BLaER1 treated with 17β-estradiol and CSF1 and Interleukin-3, amounts not matched to agents 10 nM and 100 nM (cell line): Measurements from ENCODE around the gene GSAP.
A peak's percentile ranks its signal among the peaks of the same experiment; 100 is the strongest.
"Not testable (repeated sequence)": the region's sequence is repeated elsewhere in the genome, so short reads cannot be mapped to it uniquely, and the experiment has no call there.

Experiments used
- H3K27ac ChIP-seq, 11 experiments: shearing (Covaris generic); formaldehyde crosslinking; 2 replicates each; pipeline ENCODE4 v1.8.1; 2022
- H3K27me3 ChIP-seq, 11 experiments: shearing (Covaris generic); formaldehyde crosslinking; 2 replicates each; pipeline ENCODE4 v1.8.1; 2022
- H3K36me3 ChIP-seq, 11 experiments: shearing (Covaris generic); formaldehyde crosslinking; 2 replicates each; pipeline ENCODE4 v1.8.1; 2022
- H3K4me1 ChIP-seq, 10 experiments: shearing (Covaris generic); formaldehyde crosslinking; 2 replicates each; pipeline ENCODE4 v1.8.1; 2022
- H3K4me2 ChIP-seq, 11 experiments: shearing (Covaris generic); formaldehyde crosslinking; 2 replicates each; pipeline ENCODE4 v1.8.1; 2022
- H3K4me3 ChIP-seq, 10 experiments: shearing (Covaris generic); formaldehyde crosslinking; 2 replicates each; pipeline ENCODE4 v1.8.1; 2022
- H3K9ac ChIP-seq, 11 experiments: shearing (Covaris generic); formaldehyde crosslinking; 2 replicates each; pipeline ENCODE4 v1.8.1; 2022
- H3K9me3 ChIP-seq, 11 experiments: shearing (Covaris generic); formaldehyde crosslinking; replicated peaks in 1 of 11; 2 replicates each; pipeline ENCODE4 v1.8.1; 2022
- H4K20me1 ChIP-seq, 11 experiments: shearing (Covaris generic); formaldehyde crosslinking; 2 replicates each; pipeline ENCODE4 v1.8.1; 2022
- Cebpa-rat ChIP-seq, 11 experiments: shearing (Covaris generic); IDR thresholded peaks; 2 replicates each; pipeline ENCODE4 v1.8.1; 2022

The GSAP gene

GRCh38 chr7:77457779-77458178, 41.6 kb upstream of the GSAP start:
- no peak overlapping the region for H3K4me2 ChIP-seq
- TF ChIP-seq Cebpa-rat (IDR thresholded peaks at IDR 0.05), result no peak
- no peaks in the 10 kb centered on the region for H3K36me3 ChIP-seq
- H4K20me1 ChIP-seq, result no peaks in the 10 kb centered on the region
- H3K27ac ChIP-seq, result peak overlapping the region in 3 of 11 experiments; percentile 2 to 66 (median 27); a peak in 2 of 22 replicates
- H3K4me3 ChIP-seq, result no peak overlapping the region
- H3K4me1 ChIP-seq, result peaks cover 0 to 87% (median 0%) of the 10 kb centered on the region in 10 experiments; a peak in 8 of 20 replicates
- no peak overlapping the region for H3K9ac ChIP-seq
- H3K27me3 ChIP-seq, result no peaks in the 10 kb centered on the region
- no peaks in the 10 kb centered on the region for H3K9me3 ChIP-seq

GRCh38 chr7:77456696-77457095, 40.5 kb upstream of the GSAP start:
- peak overlapping the region in 1 of 11 experiments; percentile 37; a peak in 1 of 22 replicates for H3K9ac ChIP-seq
- peak overlapping the region in 5 of 11 experiments; percentile 38 to 78 (median 64); a peak in 10 of 22 replicates for H3K4me2 ChIP-seq
- H3K27me3 ChIP-seq, result no peaks in the 10 kb centered on the region
- no peak for TF ChIP-seq Cebpa-rat (IDR thresholded peaks at IDR 0.05)
- no peak overlapping the region for H3K4me3 ChIP-seq
- H3K9me3 ChIP-seq, result no peaks in the 10 kb centered on the region
- H3K4me1 ChIP-seq, result peaks cover 0 to 78% (median 0%) of the 10 kb centered on the region in 10 experiments; a peak in 8 of 20 replicates
- peak overlapping the region in 4 of 11 experiments; percentile 20 to 73 (median 58); a peak in 8 of 22 replicates for H3K27ac ChIP-seq
- H4K20me1 ChIP-seq, result no peaks in the 10 kb centered on the region
- H3K36me3 ChIP-seq, result no peaks in the 10 kb centered on the region

- no peak overlapping the region for H3K9ac ChIP-seq
- H3K27me3 ChIP-seq, result no peaks in the 10 kb centered on the region
- H3K4me2 ChIP-seq, result peak overlapping the region in 3 of 11 experiments; percentile 12 to 44 (median 28); a peak in 5 of 22 replicates
- H3K4me3 ChIP-seq, result no peak overlapping the region
- H3K9me3 ChIP-seq, result no peaks in the 10 kb centered on the region
- no peaks in the 10 kb centered on the region for H3K36me3 ChIP-seq
- peak overlapping the region in 1 of 11 experiments; percentile 17; a peak in 1 of 22 replicates for H3K27ac ChIP-seq
- no peak for TF ChIP-seq Cebpa-rat (IDR thresholded peaks at IDR 0.05)
- H3K4me1 ChIP-seq, result peaks cover 0 to 66% (median 0%) of the 10 kb centered on the region in 10 experiments; a peak in 8 of 20 replicates
- H4K20me1 ChIP-seq, result no peaks in the 10 kb centered on the region
Observed at GRCh38 chr7:77455321-77455720, 39.2 kb upstream of the GSAP start.

- 0 out of 22 replicates have a peak overlapping the region, but pooled peaks of 2 of the 11 experiments have one; percentile 6 to 44 for H3K4me2 ChIP-seq
- no peaks in the 10 kb centered on the region for H3K27me3 ChIP-seq
- TF ChIP-seq Cebpa-rat (IDR thresholded peaks at IDR 0.05), result no peak
- H3K4me3 ChIP-seq, result no peak overlapping the region
- no peaks in the 10 kb centered on the region for H4K20me1 ChIP-seq
- no peak overlapping the region for H3K9ac ChIP-seq
- H3K9me3 ChIP-seq, result no peaks in the 10 kb centered on the region
- no peaks in the 10 kb centered on the region for H3K36me3 ChIP-seq
- H3K27ac ChIP-seq, result peak overlapping the region in 1 of 11 experiments; percentile 17; a peak in 1 of 22 replicates
- H3K4me1 ChIP-seq, result peaks cover 0 to 66% (median 0%) of the 10 kb centered on the region in 10 experiments; a peak in 8 of 20 replicates
Observed at GRCh38 chr7:77454802-77455201, 38.7 kb upstream of the GSAP start.

- H3K4me3 ChIP-seq, result no peak overlapping the region
- H3K36me3 ChIP-seq, result no peaks in the 10 kb centered on the region
- H3K27me3 ChIP-seq, result no peaks in the 10 kb centered on the region
- H3K27ac ChIP-seq, result peak overlapping the region in 2 of 11 experiments; percentile 21 to 31; a peak in 2 of 22 replicates
- H3K9ac ChIP-seq, result peak overlapping the region in 1 of 11 experiments; percentile 11; a peak in 1 of 22 replicates
- peak overlapping the region in 5 of 11 experiments; percentile 15 to 63 (median 51); a peak in 8 of 22 replicates for H3K4me2 ChIP-seq
- H4K20me1 ChIP-seq, result no peaks in the 10 kb centered on the region
- H3K4me1 ChIP-seq, result peaks cover 0 to 56% (median 0%) of the 10 kb centered on the region in 10 experiments; a peak in 8 of 20 replicates
- no peak for TF ChIP-seq Cebpa-rat (IDR thresholded peaks at IDR 0.05)
- no peaks in the 10 kb centered on the region for H3K9me3 ChIP-seq
Observed at GRCh38 chr7:77453531-77453930, 37.4 kb upstream of the GSAP start.

DNA sequence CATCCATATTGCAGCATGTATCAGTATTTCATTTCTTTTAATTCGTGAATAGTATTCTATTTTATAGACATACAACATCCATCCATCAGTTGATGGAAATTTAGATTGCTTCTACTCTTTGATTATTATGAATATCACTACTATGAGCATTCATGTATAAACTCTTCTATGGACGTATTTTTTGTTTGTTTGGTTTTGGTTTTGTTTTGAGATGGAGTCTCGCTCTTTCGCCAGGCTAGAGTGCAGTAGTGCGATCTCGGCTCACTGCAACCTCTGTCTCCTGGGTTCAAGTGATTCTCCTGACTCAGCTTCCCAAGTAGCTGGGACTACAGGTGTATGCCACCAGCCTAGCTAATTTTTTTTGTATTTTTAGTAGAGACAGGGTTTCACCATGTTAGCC, 35.8 kb upstream of the GSAP start:
- peaks cover 0 to 54% (median 5%) of the 10 kb centered on the region in 10 experiments; a peak in 10 of 20 replicates for H3K4me1 ChIP-seq
- not testable (repeated sequence) for H3K27ac ChIP-seq, H3K36me3 ChIP-seq, H3K27me3 ChIP-seq, H3K4me3 ChIP-seq, H3K9me3 ChIP-seq, H3K4me2 ChIP-seq, H3K9ac ChIP-seq, H4K20me1 ChIP-seq

DNA sequence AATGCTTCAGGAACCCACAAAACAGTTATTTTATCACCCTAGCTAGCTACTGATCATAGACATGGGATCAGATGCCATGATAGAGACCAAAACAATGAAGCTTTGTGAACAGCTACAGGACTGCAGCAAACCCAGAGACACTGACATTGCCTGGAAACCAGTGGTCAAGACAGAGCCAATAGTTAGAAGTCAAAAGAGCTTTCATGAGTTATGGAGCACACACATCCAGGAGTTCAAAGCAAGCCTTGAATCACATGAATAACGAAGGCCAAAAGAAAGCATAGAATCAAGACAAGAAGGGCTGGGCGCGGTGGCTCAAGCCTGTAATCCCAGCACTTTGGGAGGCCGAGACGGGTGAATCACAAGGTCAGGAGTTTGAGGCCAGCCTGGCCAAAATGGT, 34.5 kb upstream of the GSAP start:
- Histone ChIP-seq H3K4me1 (peaks cover 0 to 50% (median 5%) of the 10 kb centered on the region in 10 experiments; a peak in 10 of 20 replicates), H3K27ac (no peak overlapping the region), H3K4me2 (no peak overlapping the region), H3K9me3 (no peaks in the 10 kb centered on the region), H3K27me3 (no peaks in the 10 kb centered on the region), H3K36me3 (no peaks in the 10 kb centered on the region), H3K9ac (no peak overlapping the region), H4K20me1 (no peaks in the 10 kb centered on the region), H3K4me3 (no peak overlapping the region)
- TF ChIP-seq Cebpa-rat (IDR thresholded peaks at IDR 0.05), result no peak

DNA sequence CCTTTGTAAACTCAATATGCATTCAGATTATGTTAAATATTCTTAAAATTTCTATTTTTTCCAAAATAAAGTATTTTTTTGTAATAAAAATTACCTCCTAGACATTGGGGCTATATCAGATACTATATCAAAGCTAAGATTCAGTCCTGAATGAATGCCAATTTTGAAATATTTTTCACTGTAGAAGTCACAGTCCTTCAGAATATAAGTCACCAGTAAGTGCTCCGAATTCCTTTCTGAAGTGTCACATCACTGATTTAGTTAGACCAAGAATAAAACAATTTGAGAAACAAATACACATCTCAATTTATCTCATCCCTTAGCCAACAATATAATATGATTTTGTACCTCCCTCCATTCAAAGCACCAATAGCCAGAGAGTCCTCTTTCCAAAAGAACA, 33.9 kb upstream of the GSAP start:
- H3K27ac ChIP-seq, result no peak overlapping the region

DNA sequence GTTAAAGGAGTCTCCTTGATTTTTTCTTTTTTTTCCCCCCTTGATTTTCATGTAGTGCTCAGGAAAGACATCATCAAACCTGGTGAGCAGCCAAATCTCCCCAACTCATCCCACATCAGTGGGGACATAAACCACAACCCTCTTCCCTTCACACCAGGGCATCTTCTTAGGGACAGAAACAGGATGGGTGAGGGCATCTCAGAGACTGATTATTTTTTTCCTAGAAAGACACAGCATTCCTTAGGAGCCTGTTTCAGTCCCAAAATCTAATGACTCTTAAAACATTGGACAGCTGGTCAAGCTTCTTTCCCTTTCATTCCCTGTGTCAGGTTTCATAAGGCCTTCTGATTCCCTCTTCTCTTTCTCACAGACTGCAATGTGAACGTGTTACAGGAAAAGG, 31.5 kb upstream of the GSAP start:
- Histone ChIP-seq H3K27me3 (no peaks in the 10 kb centered on the region), H3K9ac (no peak overlapping the region), H3K9me3 (no peaks in the 10 kb centered on the region), H3K36me3 (no peaks in the 10 kb centered on the region), H3K4me3 (no peak overlapping the region), H3K27ac (no peak overlapping the region), H4K20me1 (no peaks in the 10 kb centered on the region), H3K4me2 (peak overlapping the region in 5 of 11 experiments; percentile 13 to 54 (median 47); a peak in 9 of 22 replicates), H3K4me1 (peaks cover 0 to 33% (median 9%) of the 10 kb centered on the region in 10 experiments; a peak in 10 of 20 replicates)
- TF ChIP-seq Cebpa-rat (IDR thresholded peaks at IDR 0.05), result no peak

More for the DNA sequence above, 33.9 kb upstream of the GSAP start:
- H3K9me3 ChIP-seq, result no peaks in the 10 kb centered on the region
- no peak overlapping the region for H3K4me2 ChIP-seq
- no peak overlapping the region for H3K4me3 ChIP-seq
- no peak for TF ChIP-seq Cebpa-rat (IDR thresholded peaks at IDR 0.05)
- no peak overlapping the region for H3K9ac ChIP-seq
- peaks cover 0 to 45% (median 5%) of the 10 kb centered on the region in 10 experiments; a peak in 10 of 20 replicates for H3K4me1 ChIP-seq
- H4K20me1 ChIP-seq, result no peaks in the 10 kb centered on the region
- no peaks in the 10 kb centered on the region for H3K27me3 ChIP-seq
- H3K36me3 ChIP-seq, result no peaks in the 10 kb centered on the region

- H3K9me3 ChIP-seq, result no peaks in the 10 kb centered on the region
- H3K4me3 ChIP-seq, result no peak overlapping the region
- H3K4me2 ChIP-seq, result no peak overlapping the region
- no peaks in the 10 kb centered on the region for H3K36me3 ChIP-seq
- no peak overlapping the region for H3K27ac ChIP-seq
- TF ChIP-seq Cebpa-rat (IDR thresholded peaks at IDR 0.05), result no peak
- H4K20me1 ChIP-seq, result no peaks in the 10 kb centered on the region
- peaks cover 0 to 45% (median 13%) of the 10 kb centered on the region in 10 experiments; a peak in 10 of 20 replicates for H3K4me1 ChIP-seq
- no peaks in the 10 kb centered on the region for H3K27me3 ChIP-seq
- H3K9ac ChIP-seq, result no peak overlapping the region
Observed at GRCh38 chr7:77444123-77444522, 28.0 kb upstream of the GSAP start.
